ENCODE data around the gene IQGAP2. TPM values are rescaled to one million over a fixed set of nuclear protein-coding genes. Genes with fewer than 3 reads are reported as not detected.
A peak's percentile ranks its signal among the peaks of the same experiment; 100 is the strongest.

Gene IQGAP2
- total RNA-seq, 6 experiments from 2014 or later, result 96.4 to 152 (median 123) TPM

GRCh38 chr5:76380346-76381066, 22.6 kb upstream of the IQGAP2 start:
- intact Hi-C loops (cut with DNase I), result no loop called here

DNA sequence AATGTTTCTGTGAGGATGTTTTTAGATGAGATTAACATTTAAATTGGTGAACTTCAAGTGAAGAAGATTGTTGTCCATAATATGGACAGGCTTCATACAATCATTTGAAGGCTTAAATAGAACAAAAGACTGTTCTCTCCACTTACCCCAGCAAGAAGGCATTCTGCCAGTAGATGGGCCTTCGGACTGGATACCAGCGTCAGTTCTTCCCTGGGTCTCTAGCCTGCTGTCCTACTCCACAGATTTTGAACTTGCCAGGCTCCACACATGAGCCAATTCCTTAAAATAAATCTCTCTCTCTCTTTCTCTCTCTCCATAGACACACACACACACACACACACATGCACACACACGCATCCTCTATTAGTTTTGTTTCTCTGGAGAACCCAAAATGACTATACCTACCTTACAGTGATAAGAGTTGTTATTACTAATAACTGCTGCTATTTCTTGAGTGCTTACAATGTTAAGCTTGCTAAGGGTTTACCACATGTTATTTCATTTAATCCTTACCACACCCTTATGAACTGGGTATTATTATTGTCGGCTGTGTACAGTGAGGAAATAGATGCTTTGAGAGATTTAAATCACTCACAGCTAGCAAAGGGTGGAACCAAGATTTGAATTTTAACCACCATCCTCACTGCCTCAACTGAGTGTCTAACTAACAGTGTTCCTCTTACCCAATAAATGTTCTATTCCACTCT, 19.8 kb upstream of the IQGAP2 start:
- Histone ChIP-seq H3K9me3 (no peaks in the 10 kb centered on the region), H3K4me3 (no peak overlapping the region), H3K36me3 (no peaks in the 10 kb centered on the region), H3K4me1 (peaks cover 0 to 54% (median 19%) of the 10 kb centered on the region in 4 donors), H3K27ac (no peak overlapping the region), H3K27me3 (no peaks in the 10 kb centered on the region)
- 85% methylated on average over 4 of the region's 4 CpGs for WGBS (ENCODE audit: insufficient coverage, low coverage, low lambda C conversion rate, missing lambda C conversion rate)
- no peak for ATAC-seq
- intact Hi-C loops (cut with DNase I), result no loop called here
- no peak for DNase-seq
- TF ChIP-seq POLR2A (IDR thresholded peaks at IDR 0.05), result no peak
- TF ChIP-seq, protein P1, sequence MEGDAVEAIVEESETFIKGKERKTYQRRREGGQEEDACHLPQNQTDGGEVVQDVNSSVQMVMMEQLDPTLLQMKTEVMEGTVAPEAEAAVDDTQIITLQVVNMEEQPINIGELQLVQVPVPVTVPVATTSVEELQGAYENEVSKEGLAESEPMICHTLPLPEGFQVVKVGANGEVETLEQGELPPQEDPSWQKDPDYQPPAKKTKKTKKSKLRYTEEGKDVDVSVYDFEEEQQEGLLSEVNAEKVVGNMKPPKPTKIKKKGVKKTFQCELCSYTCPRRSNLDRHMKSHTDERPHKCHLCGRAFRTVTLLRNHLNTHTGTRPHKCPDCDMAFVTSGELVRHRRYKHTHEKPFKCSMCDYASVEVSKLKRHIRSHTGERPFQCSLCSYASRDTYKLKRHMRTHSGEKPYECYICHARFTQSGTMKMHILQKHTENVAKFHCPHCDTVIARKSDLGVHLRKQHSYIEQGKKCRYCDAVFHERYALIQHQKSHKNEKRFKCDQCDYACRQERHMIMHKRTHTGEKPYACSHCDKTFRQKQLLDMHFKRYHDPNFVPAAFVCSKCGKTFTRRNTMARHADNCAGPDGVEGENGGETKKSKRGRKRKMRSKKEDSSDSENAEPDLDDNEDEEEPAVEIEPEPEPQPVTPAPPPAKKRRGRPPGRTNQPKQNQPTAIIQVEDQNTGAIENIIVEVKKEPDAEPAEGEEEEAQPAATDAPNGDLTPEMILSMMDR (IDR thresholded peaks at IDR 0.05), result no peak

More at GRCh38 chr5:76380346-76381066, 22.6 kb upstream of the IQGAP2 start:
- Histone ChIP-seq H3K4me3 (no peak overlapping the region), H3K4me1 (peaks cover 0 to 32% (median 8%) of the 10 kb centered on the region in 4 donors), H3K9me3 (no peaks in the 10 kb centered on the region), H3K36me3 (no peaks in the 10 kb centered on the region), H3K27ac (no peak overlapping the region), H3K27me3 (no peaks in the 10 kb centered on the region)
- WGBS (ENCODE audit: insufficient coverage, low coverage, low lambda C conversion rate, missing lambda C conversion rate), result 48% methylated on average over 6 of the region's 7 CpGs
- TF ChIP-seq POLR2A (IDR thresholded peaks at IDR 0.05), result no peak
- TF ChIP-seq, protein P1 (IDR thresholded peaks at IDR 0.05), result no peak
- DNase-seq, result no peak
- no peak for ATAC-seq

DNA sequence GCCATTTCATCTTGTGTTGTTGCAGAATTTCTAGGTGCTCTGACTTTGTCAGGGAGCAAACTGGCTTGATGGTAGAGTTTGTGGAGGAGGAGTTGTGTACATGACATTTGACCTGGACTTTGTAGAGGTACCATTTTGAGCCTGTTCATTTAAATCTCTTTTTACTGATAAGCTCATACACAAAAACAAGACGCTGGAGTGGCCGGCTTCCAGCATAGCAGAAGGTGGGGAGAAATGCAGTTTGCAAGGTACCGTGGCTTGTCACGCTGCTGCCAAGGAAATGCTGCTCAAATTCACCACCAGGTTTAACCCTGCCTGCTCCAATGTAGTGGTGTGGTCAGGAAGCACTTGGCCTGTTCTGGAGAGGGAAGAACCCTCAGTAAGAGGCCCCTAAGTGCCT, 18.9 kb upstream of the IQGAP2 start:
- no peak for TF ChIP-seq POLR2A (IDR thresholded peaks at IDR 0.05)
- TF ChIP-seq, protein P1 (IDR thresholded peaks at IDR 0.05), result no peak
- H3K4me3 ChIP-seq, result no peak overlapping the region
- no peaks in the 10 kb centered on the region for H3K9me3 ChIP-seq
- H3K27ac ChIP-seq, result peak overlapping the region in 2 of 3 donors; percentile 19 to 42
- DNase-seq (peak in 1 of 3 donors; percentile 56), ATAC-seq (peak; percentile 33 to 54 (median 52))
- intact Hi-C loops (cut with DNase I), result no loop called here
- H3K36me3 ChIP-seq, result no peaks in the 10 kb centered on the region
- no peaks in the 10 kb centered on the region for H3K27me3 ChIP-seq
- WGBS (ENCODE audit: insufficient coverage, low coverage, low lambda C conversion rate, missing lambda C conversion rate), result 27% methylated on average over 4 of the region's 4 CpGs
- H3K4me1 ChIP-seq, result peaks cover 0 to 63% (median 24%) of the 10 kb centered on the region in 4 donors

GRCh38 chr5:76384705-76385104, 18.4 kb upstream of the IQGAP2 start:
- WGBS (ENCODE audit: insufficient coverage, low coverage, low lambda C conversion rate, missing lambda C conversion rate), result 78% methylated on average over 3 of the region's 3 CpGs
- peaks cover 0 to 67% (median 26%) of the 10 kb centered on the region in 4 donors for H3K4me1 ChIP-seq
- no peak for ATAC-seq

More at GRCh38 chr5:76384705-76385104, 18.4 kb upstream of the IQGAP2 start:
- Histone ChIP-seq H3K27ac (peak overlapping the region in 2 of 3 donors; percentile 19 to 42), H3K27me3 (no peaks in the 10 kb centered on the region), H3K9me3 (no peaks in the 10 kb centered on the region), H3K4me3 (no peak overlapping the region), H3K36me3 (no peaks in the 10 kb centered on the region)
- DNase-seq, result no peak
- intact Hi-C loops (cut with DNase I), result no loop called here
- TF ChIP-seq POLR2A (IDR thresholded peaks at IDR 0.05), result no peak
- TF ChIP-seq, protein P1 (IDR thresholded peaks at IDR 0.05), result no peak

All from right lobe of liver (tissue), 6 donors.